ENCODE measurements around the gene PDE8B. TPM values are rescaled to one million over a fixed set of nuclear protein-coding genes. Genes with fewer than 3 reads are reported as not detected.
A peak's percentile ranks its signal among the peaks of the same experiment; 100 is the strongest.

PDE8B gene
- total and polyA plus RNA-seq, 12 donors: 0.27 to 5.6 (median 1.4) TPM

- no peaks in the 10 kb centered on the region for H3K4me1 ChIP-seq
- H3K27ac ChIP-seq: no peak overlapping the region
- WGBS, 2 donors: 90 to 91% methylated on average over 5 of the region's 5 CpGs
- H3K36me3 ChIP-seq: peaks cover 0 to 96% (median 24%) of the 10 kb centered on the region in 9 donors
- H3K27me3 ChIP-seq: no peaks in the 10 kb centered on the region
- intact Hi-C loops (cut with DNase I): loop anchor here in 3 of 10 donors (10.0 kb wide), 1 partner anchor 292 kb away; no protein-coding TSS in a partner anchor
- H3K9me3 ChIP-seq: no peaks in the 10 kb centered on the region
- DNase-seq (no peak), ATAC-seq (no peak)
- TF ChIP-seq CTCF (IDR thresholded peaks at IDR 0.05): peak in 3 of 9 donors; percentile 20 to 41 (median 38)
- H3K4me3 ChIP-seq: no peak overlapping the region
Measured at GRCh38 chr5:77437194-77437593, 226.7 kb downstream of the PDE8B start.

- DNase-seq (no peak), ATAC-seq (no peak)
- TF ChIP-seq CTCF (IDR thresholded peaks at IDR 0.05): no peak
- intact Hi-C loops (cut with DNase I): loop anchor here in 3 of 10 donors (10.0 kb wide), 1 partner anchor 293 kb away; no protein-coding TSS in a partner anchor
- no peak overlapping the region for H3K27ac ChIP-seq
- 60 to 70% methylated on average over 3 of the region's 3 CpGs for WGBS, 2 donors
- peaks cover 0 to 90% (median 18%) of the 10 kb centered on the region in 9 donors for H3K36me3 ChIP-seq
- no peaks in the 10 kb centered on the region for H3K9me3 ChIP-seq
- H3K4me1 ChIP-seq: no peaks in the 10 kb centered on the region
- no peaks in the 10 kb centered on the region for H3K27me3 ChIP-seq
- H3K4me3 ChIP-seq: no peak overlapping the region
Measured at GRCh38 chr5:77438071-77438470, 227.6 kb downstream of the PDE8B start.

GRCh38 chr5:77443670-77444069 is 233.2 kb downstream of the PDE8B start:
- Histone ChIP-seq H3K36me3 (peaks cover 0 to 87% (median 22%) of the 10 kb centered on the region in 9 donors), H3K27me3 (no peaks in the 10 kb centered on the region), H3K27ac (no peak overlapping the region), H3K4me3 (no peak overlapping the region), H3K9me3 (peaks cover 0 to 15% (median 0%) of the 10 kb centered on the region in 11 donors), H3K4me1 (peaks cover 0 to under 1% (median 0%) of the 10 kb centered on the region in 9 donors)
- TF ChIP-seq CTCF (IDR thresholded peaks at IDR 0.05): no peak
- no peak for DNase-seq
- ATAC-seq: no peak
- WGBS, 2 donors: 98 to 100% methylated on average over 1 of the region's 1 CpG
- intact Hi-C loops (cut with DNase I): no loop called here

- no peak for DNase-seq
- 98% methylated on average over 1 of the region's 1 CpG for WGBS, 2 donors
- Histone ChIP-seq H3K27ac (no peak overlapping the region), H3K36me3 (peaks cover 0 to 87% (median 22%) of the 10 kb centered on the region in 9 donors), H3K9me3 (peaks cover 0 to 15% (median 0%) of the 10 kb centered on the region in 11 donors), H3K4me3 (no peak overlapping the region), H3K4me1 (peaks cover 0 to 7% (median under 1%) of the 10 kb centered on the region in 9 donors), H3K27me3 (no peaks in the 10 kb centered on the region)
- no peak for ATAC-seq
- intact Hi-C loops (cut with DNase I): no loop called here
- TF ChIP-seq CTCF (IDR thresholded peaks at IDR 0.05): no peak
Measured at GRCh38 chr5:77444356-77444755, 233.9 kb downstream of the PDE8B start.

Measured in heart right ventricle (tissue), 16 donors.